HG03342 (cell line): Measurements from ENCODE around the gene DDX23.

Experiments used
- ATAC-seq: cut with Tn5 transposase; IDR thresholded peaks from one replicate; pipeline ENCODE4 v1.9.1; 2021; ENCODE audit warnings: mild to moderate bottlenecking, moderate library complexity; ENCODE audit not compliant: unreplicated experiment

Gene DDX23

DNA sequence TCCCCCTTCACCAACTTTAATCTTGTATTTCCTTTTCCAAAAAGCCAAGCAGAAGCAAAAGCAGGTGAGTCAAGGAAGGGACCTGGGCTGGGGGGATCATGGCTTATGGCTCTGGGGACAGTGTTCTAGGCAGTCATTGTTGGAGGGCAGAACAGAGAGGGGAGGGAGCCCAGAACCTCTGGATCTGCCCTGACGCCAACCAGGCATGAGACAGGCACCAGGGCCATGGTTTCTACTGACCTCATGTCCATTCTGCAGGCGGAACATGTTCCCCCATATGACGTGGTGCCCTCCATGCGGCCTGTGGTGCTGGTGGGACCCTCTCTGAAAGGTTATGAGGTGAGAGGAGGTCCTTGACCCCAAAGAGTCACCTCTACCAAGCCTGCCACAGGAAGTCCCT lies 27.1 kb downstream of the DDX23 start:
- ATAC-seq, result no peak

DNA sequence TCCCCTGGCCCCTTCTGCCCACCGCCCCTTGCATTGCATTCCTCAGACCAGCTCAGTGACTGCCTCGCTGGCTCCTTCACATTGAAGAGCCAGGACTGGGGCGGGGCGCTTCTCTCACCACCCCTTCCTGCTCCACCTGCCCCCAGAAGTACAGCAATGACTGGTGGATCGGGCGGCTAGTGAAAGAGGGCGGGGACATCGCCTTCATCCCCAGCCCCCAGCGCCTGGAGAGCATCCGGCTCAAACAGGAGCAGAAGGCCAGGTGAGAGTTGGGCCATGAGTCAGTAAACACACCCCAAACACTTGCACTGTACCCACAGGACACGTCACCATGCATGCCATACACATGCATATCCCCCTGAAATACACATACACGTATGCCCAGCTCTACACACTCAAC lies 27.9 kb downstream of the DDX23 start:
- no peak for ATAC-seq

DNA sequence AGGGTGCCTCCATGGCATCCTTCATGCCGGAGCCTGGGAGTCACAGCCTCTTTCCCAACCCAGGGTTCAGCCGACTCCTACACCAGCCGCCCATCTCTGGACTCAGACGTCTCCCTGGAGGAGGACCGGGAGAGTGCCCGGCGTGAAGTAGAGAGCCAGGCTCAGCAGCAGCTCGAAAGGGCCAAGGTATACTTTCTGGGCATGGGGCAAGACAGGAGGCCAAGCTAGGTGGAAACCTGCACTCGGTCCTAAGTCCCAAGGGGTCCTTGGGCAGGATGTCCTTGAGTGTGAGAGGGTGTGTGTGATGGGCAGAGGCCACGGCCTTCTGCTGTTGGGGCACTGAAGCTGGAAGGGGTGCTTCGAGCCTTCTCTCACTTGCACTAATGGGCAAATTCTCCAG lies 28.7 kb downstream of the DDX23 start:
- no peak for ATAC-seq

DNA sequence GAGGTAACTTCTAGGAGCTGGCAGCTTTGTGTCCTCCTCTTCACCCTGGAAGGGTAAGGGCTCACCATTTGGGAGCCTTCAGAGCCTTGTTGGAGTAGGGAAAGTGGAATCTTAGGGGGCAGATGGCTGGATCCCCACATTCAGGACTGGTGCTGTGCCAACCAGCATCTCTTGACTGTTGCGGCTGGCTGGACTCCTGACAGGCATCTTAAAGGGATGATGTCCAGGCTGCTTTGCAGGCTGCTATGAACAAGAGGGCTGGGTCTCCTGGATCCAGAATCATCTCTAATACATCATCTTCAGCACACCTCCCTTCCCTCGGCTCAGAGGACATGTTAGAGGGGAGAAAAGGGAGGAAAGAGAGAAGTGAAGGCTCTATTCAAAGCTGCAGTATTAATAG lies 29.3 kb downstream of the DDX23 start:
- ATAC-seq, result no peak

DNA sequence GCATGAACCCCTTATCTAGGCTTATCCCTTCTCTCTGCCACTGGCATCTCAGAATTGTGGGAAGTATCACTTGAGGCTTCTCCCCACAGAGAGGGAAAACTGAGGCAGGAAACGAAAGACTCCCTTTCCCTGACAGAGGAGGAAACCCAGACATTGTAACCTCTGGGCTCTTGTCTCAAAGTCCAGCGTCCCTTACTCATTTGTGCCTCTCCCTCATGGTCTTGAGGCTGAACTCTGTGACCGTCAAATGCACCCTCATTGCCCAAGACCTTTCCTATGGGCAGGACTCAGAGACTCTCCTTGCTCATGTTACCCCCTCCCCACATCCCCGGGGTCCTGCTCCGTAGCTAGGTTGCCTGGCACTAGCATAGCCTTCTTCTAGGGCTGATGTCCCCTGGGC lies 29.8 kb downstream of the DDX23 start:
- no peak for ATAC-seq

DNA sequence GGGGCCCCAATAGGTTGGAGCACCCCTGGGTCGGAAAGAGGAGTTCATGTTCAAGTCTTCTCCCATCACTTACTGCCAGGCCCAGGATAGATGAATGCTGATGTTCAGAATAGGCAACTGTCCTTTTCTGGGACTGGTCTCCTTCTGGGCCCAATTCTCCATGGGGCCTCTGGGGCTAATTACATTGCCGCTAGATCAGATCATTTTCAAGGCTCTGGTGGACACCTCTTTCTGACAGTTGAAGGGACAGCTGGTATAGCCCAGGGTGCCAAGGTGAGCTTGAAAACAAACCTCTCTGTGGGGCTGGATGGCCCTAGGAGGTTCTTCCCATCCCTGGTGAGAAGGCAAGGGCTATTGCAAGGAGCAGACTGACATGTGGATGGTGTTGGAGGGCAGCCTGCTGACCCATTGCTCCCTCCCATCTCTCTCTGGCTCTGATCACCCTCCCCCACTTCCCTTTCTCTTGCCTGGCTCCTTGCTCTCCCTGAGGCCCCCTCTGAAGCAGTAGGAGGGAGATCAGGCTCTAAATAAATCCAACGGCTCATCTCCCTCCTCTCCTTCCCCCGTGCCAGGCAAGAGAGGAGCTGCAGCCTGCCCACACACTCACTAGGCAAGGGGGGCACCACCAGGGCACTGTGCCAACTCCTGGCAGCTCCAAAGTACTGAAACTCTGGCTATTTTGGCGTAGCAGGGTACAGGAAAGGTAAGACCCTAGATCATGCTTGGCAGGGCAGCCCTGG lies 31.8 kb downstream of the DDX23 start:
- ATAC-seq, result no peak

DNA sequence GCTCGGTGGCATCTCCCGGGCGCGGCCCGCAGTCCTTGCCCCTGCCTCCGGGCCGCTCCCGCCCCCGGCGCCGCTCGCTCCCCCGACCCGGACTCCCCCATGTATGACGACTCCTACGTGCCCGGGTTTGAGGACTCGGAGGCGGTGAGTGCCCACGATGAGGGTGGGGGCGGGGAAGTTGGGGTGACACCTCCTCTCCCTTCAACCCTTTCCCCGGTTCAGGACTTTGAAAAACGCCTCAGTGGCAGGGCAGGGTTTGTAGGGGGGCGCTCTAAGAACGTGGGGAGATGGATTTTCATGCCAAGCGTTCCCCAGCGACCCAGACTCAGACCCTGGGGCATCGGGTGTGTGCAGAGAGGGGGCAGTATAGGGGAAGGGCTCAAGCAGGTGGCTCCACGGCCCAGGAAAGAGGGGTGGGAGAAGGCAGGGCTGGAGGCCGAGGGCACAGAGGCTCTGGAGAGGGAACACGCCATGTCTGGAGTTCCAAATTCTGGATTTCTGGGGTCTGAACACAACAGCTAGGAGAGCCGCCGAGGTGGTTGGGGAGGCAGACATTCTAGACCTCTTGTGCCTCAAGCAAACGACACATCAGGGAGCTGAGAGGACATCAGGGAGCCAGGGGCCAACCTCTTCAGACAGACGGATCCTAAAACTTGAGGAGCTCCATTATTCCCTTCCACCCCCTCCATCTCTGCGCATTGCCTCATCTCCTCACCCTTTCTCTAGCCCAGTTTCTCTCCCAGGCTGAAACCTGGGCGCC lies 33.0 kb downstream of the DDX23 start:
- ATAC-seq, result no peak

DNA sequence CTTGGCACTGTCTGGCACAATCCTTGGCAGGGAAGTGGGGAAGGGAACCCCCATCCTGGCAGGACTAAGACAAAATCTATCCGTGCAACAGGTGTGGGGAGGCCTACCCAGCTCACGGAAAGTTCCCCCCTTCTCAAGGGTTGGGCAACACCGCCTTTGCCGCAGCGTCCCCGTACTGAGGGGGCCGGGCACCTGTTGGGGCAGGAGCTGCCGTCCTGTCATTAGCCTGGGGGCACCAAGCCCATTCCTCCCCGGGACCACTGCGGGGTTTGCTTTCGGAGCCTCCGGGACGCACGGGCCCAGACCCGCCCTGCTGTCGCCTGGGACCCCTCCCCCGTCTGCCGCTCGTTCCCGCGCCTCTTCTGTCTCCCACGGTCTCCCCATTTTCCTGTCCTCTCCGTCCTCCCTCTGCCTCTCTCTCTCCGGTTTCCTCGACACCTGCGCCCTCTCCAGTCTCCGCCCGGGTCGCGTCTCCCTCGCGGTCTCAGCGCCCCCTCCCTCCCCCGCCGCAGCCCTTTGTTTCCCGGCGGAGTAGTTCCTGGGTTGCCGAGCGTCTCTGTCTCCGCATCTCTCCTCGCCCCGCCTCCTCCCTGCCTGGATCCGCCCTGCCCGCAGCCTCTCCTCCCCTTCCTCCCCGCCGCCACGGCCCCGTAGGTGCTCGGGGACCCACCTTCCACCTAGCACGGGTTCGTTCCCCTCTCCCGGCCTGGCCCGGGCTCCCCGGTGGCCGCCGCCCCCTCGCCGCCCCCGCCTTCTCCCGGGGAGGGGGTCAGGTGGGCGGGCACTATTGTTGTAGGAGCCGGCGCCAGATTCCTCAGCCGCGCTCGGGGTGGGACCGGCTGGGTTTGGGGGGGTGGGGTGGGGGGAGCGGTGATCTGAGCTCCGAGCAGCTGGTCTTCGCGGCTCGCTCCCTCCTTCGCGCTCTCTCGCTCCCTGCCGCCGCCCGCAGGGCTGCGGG lies 33.8 kb downstream of the DDX23 start, which contains the start of gene CACNB3:
Gene CACNB3 (plus strand): TSS at position 624 of the 958 bp plus-strand sequence. CDS start 434 bp downstream, outside the sequence.
- ATAC-seq, result no peak

DNA sequence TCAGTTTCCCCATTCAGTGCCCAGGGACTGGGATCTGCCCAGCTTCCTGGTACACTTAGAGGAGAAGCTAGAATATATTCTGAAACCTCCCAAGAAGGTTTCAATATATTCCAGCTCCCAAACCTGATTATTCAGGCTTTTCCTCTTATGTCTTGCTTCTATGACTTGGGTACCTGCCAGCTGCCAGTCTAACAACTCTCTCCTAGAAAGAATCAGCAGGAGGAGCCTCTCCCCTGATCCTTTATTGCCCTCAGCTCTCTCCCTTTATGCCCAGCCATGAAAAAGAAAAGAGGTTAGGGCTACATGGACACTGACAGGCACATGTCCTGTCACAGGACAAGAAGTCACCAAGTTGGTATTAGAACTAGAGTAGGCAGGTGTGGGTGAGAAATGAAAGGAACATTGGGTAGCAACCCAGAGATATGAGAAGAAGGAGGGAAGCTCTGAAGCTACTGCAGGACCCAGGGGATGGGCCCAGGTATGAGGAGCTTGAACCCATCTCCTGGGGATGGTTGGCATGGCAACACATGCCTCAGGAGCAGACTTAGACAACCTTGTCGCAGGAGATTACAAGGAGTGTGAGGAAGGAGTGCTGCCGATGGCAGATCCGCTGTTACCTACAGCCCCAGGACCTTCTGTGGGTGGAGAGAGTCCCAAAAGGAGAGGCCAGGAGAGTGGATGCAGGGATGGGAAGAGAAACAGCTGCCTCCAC lies 35.7 kb downstream of the DDX23 start:
- ATAC-seq, result no peak

DNA sequence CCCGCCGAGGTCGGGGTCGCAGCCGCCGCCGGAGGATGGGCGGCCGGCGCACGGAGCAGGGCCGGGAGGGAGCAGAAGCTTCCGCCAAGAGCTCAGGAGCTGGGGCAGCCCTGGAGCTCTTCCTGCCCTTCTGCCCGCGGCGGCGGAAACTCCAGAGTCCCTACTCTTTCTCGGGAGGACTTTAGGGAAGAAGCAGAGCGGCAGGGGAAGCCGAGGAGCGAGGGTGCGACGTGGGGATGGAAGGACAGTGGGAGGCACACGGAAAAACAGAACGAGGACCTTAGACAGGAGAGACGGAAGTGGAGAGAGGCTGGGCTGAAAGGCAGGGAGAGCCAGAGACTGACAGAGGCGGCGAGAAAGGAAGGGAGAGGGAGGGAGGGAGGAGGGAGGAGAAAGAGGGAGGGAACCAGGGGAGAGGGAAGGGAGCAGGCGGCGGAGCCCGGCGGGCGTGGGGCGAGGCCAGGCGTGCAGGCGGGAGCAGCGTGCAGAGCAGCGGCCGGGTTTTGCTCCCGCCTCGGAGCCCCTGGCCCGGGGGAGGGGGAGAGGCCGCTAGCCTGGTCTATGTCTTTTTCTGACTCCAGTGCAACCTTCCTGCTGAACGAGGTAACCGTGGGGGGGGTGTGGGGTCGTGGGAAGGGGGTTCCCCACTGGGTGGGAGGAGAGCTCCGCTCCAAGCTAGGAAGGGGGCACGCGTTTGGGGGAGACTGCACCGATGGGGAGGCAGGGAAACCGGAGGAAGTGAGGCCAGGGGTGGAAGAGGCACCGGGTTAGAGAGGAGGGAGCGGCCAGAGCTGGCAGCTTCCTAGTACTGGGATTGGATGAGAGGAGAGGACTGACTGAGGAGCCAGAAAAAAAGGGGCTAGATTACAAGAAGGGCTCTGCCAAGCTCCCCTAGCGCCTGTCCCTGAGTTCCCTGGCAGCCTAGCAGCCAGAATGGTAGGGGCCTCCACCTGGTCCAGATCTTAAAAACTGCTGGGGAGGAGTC lies 36.5 kb downstream of the DDX23 start:
- peak; percentile 21 for ATAC-seq

DNA sequence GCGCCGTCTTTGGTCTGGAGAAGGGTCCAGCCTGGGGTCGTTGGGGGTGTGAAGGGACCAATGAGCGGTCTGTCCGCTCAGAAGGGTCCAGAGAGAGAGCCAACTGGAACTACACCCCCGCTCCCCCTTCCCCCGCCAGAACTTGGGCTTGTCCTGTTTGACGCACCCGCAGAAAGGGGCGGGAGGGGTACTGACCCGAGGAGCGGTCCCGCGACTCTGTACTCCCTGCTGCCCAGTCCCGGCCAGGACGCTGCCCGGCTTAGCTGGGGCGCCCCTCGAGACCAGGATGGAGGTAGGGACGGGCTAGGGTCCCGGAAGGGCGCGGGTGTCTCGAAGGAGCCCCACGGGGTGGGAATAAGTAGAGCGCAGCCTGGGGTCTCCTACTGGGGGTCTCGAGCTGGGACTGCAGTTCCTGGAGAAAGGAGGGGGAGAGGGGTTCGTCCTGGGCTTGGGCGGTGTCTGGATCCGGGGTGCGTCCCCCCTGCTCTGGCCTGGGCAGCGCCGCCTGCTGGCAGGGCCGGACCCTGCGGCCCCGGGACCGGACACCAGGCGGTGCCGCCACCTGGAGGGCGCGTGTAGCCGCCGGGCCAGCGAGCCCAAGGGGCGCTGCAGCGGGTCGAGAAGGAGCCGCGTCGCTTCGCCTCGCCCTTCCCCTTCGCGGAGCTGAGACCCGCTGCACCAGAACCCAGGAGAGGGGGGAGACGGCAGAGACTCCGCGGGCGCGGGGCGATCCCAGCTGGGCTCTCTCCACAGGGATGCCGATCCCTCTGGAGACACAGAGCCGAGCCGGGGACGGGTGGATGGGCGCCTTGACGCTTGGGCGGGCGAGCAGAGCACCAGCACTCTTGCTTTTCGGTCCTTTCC lies 37.5 kb downstream of the DDX23 start:
- ATAC-seq, result peak; percentile 75

DNA sequence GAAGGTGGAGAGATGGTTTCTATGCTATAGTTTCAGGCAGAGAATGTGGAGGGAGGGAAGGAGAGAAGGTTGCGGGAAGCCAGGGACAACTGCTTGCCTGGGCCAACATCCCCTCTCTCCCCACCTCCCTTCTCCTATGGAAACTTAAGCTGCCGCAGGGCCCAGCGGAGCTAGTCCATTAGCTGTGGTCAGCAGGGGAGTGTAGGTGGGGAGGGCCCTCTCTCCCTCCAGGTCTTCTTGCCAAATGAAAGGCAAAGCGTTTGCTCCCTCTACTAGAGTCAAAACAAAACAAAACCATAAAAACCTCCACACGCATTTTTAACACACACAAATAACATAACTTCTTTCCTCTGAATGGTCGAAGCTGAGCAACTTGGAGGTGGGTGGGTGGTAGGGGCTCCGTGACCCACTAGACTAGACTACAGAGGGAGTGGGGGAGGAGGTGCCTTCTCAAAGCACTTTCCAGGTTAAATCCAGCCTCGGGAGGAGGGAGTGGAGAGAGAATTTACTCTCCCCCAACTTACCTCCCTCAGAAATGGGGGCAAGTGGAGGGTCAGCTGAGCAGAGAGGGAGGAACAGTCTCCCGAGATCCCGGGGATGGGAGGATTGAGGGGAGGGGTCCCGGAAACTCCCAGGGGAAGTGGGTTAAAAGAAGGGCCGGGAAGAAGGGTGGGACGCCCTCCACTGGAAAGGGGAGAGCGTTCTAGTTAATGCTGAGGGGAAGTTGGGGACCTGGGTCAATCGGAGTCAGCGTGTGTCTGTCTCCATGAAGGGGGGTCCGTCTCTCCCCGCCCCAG lies 38.3 kb downstream of the DDX23 start:
- no peak for ATAC-seq

DNA sequence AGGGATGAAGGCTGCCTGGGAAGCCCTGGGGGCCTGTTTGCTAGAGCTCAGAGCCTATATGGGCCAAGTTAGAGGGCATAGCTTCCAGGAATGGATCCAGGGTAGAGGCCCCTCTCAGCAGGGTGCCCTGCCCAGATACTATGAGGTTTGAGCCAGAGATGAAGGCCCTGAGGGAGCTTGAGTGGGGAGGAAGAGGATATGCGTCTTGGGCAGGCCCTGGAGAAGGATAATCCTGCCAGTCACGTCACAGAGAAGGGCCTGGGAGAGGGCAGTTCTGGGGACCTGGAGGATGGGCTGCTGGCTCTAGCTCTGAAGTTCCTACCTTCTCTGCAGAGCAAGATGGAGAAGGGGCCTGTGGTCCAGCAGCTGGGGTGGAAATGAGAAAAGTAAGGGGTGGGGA lies 39.6 kb downstream of the DDX23 start:
- no peak for ATAC-seq

DNA sequence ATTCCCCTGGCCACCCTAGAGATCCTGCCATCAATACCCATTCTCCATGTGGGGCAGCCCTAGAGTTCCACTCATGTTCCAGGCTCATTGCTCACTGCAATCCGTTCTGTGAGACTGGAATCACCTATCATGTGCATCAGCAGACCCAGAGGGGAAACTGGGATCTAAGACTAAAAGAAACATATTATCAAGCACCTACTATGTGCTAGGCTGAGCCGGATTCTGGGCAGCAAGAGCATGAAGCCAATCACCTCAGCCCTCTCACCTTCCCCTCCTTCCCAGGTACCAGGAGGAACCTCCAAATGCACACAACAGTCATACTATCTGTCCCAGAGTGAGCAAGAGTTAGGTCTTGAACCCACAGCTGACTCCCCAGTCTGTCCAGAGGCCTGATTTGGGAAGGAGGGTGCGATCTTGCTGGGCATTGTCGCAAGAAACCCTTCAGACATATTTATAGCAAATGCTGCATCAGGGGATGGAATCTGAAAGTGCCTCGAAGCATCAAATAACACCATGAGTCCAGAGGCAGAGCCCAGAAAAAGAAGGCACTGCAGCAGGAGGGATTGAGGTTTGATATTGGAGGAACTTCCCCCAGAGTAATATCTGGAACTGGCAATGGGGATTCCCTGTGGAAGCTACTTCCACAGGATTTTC lies 40.4 kb downstream of the DDX23 start:
- no peak for ATAC-seq

DNA sequence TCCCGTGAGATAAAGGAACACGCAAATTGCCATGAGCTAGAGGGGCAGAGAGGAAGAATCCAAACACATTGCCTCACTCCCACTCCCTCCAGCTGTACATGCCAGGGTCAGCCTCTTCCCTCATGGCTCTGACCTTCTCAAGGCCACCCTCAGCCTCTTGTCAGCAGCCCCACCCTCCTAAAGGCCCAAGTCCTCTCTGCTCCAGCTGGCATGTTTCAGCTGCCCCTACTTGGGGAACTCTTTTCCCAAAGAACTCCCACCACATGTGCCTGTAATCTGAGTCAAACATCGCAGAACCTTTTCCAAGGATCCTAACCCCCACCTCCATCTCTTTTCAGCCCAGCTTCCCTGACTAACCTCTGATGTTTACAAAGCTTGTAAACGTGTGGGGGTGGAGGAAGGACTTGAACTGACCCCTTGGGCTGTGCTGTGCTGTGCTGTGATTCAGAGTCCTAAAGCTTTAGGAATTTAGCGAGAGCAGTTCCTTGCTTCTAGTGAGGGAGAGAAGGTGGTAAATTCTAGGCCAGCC lies 41.0 kb downstream of the DDX23 start:
- no peak for ATAC-seq

DNA sequence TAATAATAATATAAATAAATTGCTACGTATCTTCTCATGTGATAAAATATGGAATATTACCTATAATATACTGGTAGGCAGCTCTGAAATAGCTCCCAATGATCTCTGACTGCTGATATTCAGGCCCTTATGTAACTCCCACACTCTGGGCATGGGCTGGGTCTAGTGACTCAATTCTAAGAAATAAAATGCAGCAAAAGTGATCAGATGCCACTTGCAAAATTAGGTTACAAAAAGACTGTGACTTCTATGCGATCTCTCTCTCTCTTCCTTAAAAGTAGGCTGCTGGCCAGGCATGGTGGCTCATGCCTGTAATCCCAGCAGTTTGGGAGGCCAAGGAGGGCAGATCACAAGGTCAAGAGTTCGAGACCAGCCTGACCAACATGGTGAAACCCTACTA lies 44.0 kb downstream of the DDX23 start:
- ATAC-seq, result no peak

DNA sequence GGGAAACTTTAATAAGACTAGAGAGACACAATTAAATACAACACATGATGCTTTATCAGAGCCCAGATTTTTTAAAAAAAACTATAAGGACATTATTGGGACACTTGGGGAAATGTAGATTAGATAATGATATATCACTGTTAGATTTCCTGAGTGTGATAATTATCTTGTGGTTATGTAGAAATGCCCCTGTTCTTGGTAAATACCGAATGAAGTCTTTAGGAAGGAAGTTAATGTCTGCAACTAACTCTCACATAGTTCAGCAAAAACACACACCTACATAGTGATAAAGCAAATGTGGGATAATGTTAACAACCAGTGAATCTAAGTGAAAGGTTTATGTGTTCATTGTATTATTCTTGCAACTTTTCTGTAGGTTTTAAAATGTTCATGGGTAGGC lies 48.3 kb downstream of the DDX23 start:
- ATAC-seq, result no peak
